Small intestine (tissue), 7 donors: ENCODE measurements around the gene RAB8A. TPM values are rescaled to one million over a fixed set of nuclear protein-coding genes. Genes with fewer than 3 reads are reported as not detected.

Source experiments
- DNase-seq, 2 donors: peaks; one replicate each; pipeline versions ENCODE4 v3.0.0 to v3.0.0-alpha.2; 2013
- FAIRE-seq: peaks from 2 replicates; lab custom pipeline; 2012; peaks lifted over from hg19 to GRCh38; lab: Jason Lieb, UNC
- H3K27ac ChIP-seq, 3 donors: one replicate each; pipeline ENCODE4 v1.5.1; 2013; ENCODE audit warnings: low read length in 2 of 3, mild to moderate bottlenecking in 2 of 3, control low read depth in 1 of 3, inconsistent platforms in 1 of 3, low read depth in 1 of 3, moderate library complexity in 1 of 3
- H3K27me3 ChIP-seq, 3 donors: one replicate each; pipeline ENCODE4 v1.6.1; 2013; ENCODE audit warnings: low read length in 3 of 3, inconsistent platforms in 1 of 3; ENCODE audit not compliant: control insufficient read depth in 3 of 3, insufficient read depth in 3 of 3
- H3K36me3 ChIP-seq, 3 donors: one replicate each; pipeline ENCODE4 v1.6.1; 2013; ENCODE audit warnings: low read length in 3 of 3, inconsistent platforms in 1 of 3, low read depth in 1 of 3, mild to moderate bottlenecking in 1 of 3, moderate library complexity in 1 of 3; ENCODE audit not compliant: control insufficient read depth in 3 of 3, insufficient read depth in 2 of 3
- H3K4me1 ChIP-seq, 3 donors: one replicate each; pipeline ENCODE4 v1.6.1; 2013; ENCODE audit warnings: low read length in 2 of 3, inconsistent platforms in 1 of 3, low read depth in 1 of 3, mild to moderate bottlenecking in 1 of 3, moderate library complexity in 1 of 3; ENCODE audit not compliant: control insufficient read depth in 3 of 3, insufficient read depth in 2 of 3
- H3K4me3 ChIP-seq, 3 donors: one replicate each; pipeline ENCODE4 v1.5.1; 2013; ENCODE audit warnings: low read length in 3 of 3, control low read depth in 1 of 3, inconsistent platforms in 1 of 3, low read depth in 1 of 3, mild to moderate bottlenecking in 1 of 3, moderate library complexity in 1 of 3
- H3K9me3 ChIP-seq, 2 donors: one replicate each; pipeline ENCODE4 v1.6.1; 2013; ENCODE audit warnings: low read depth in 1 of 2, low read length in 1 of 2; ENCODE audit not compliant: control insufficient read depth in 2 of 2, insufficient read depth in 1 of 2
- whole genome bisulfite sequencing, 3 donors: extraction: QIAGEN DNeasy Blood & Tissue Kit; methylation state at CpG; one replicate each; pipeline ENCODE4 v1.1.7; 2013; 5-methylcytosine and 5-hydroxymethylcytosine counted together
- polyA plus RNA-seq, 4 donors: library from polyadenylated mRNA; stranded (reverse) in 3 of 4; unstranded in 1 of 4; fragments of 200-250 nt in 3 of 4; fragments of 120-200 nt in 1 of 4; gene quantifications; one replicate each; pipeline versions ENCODE4 v1.2.1 to v1.2.3, GENCODE V29; 2013
- donor health status: healthy with polysubstance abuse.
- donor health status: control.
- donor health status: control.
- donor health status: Bipolar disorder and iron deficiency.
- donor health status: healthy.

The RAB8A gene
- polyA plus RNA-seq, 4 donors: 58.0 to 107 (median 80.8) TPM

DNA sequence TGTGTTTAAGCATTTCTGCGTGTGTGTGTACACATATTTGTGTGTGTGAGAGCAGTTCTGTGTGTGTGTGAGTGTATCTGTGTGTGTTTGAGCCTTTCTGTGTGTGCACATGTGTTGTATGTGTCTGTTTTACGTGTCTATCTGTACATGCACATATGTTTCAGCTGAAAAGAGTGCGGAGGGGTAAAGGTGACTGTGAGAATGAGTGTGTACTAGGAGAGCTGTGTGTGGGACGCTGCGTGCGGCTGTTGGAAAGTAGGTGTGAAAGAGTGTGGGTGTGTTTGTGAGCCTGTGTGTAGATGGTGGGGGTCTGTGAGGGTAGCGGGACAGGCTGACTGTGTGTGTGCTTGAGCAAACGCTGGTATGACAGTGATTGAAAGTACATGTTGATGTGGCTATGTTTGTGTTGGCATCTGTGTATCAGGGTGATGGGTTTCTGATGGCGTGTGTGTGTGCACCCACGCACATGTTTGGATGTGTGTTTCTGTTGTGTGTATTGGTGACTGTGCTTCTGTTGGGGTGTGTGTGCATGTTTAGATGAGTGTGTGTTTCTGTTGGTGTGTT lies 42.9 kb upstream of the RAB8A start:
- Histone ChIP-seq H3K9me3 (no peaks in the 10 kb centered on the region), H3K4me1 (peaks cover 6 to 24% (median 8%) of the 10 kb centered on the region in 3 donors), H3K27ac (peak overlapping the region in 2 of 3 donors; percentile 6 to 95)

DNA sequence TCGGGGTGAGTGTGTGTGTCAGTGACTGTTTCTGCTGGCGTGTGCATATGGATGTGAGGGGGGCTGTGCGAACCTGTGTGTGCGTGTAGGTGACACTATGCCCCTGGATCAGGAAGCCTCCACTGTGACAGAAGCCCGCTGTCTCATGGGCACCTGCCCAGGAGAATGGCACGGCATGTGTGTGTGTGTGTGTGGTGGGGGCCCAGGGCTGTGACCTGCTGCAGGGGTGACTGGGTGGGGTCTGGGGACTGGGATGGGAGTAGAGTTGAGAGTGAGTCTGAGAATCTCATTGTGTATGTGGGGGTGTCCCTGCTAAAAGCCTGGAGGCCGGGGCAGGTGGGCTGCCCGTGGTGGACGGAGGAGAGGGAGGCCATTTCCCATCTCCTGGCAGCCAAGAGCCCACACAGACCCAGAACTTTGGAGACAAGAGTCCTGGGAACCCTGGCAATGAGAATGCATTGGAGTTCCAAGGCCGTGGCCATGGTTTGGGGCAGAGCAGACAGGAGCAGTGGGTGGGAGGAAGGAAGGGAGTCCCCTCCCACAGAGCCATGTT lies 41.8 kb upstream of the RAB8A start:
- FAIRE-seq: no peak
- H3K27me3 ChIP-seq: no peaks in the 10 kb centered on the region
- no peaks in the 10 kb centered on the region for H3K9me3 ChIP-seq
- H3K27ac ChIP-seq: peak overlapping the region; percentile 91 to 97 (median 95)
- WGBS, 3 donors: 73 to 78% (median 75%) methylated on average over 10 of the region's 10 CpGs
- peaks cover 0 to 3% (median 0%) of the 10 kb centered on the region in 3 donors for H3K36me3 ChIP-seq
- H3K4me3 ChIP-seq: no peak overlapping the region
- no peak for DNase-seq
- H3K4me1 ChIP-seq: peaks cover 6 to 24% (median 8%) of the 10 kb centered on the region in 3 donors

More for the DNA sequence above, 42.9 kb upstream of the RAB8A start:
- H3K36me3 ChIP-seq: peaks cover 0 to 3% (median 0%) of the 10 kb centered on the region in 3 donors
- DNase-seq: no peak
- no peaks in the 10 kb centered on the region for H3K27me3 ChIP-seq
- 81 to 89% (median 85%) methylated on average over 10 of the region's 10 CpGs for WGBS, 3 donors
- no peak for FAIRE-seq
- H3K4me3 ChIP-seq: no peak overlapping the region

DNA sequence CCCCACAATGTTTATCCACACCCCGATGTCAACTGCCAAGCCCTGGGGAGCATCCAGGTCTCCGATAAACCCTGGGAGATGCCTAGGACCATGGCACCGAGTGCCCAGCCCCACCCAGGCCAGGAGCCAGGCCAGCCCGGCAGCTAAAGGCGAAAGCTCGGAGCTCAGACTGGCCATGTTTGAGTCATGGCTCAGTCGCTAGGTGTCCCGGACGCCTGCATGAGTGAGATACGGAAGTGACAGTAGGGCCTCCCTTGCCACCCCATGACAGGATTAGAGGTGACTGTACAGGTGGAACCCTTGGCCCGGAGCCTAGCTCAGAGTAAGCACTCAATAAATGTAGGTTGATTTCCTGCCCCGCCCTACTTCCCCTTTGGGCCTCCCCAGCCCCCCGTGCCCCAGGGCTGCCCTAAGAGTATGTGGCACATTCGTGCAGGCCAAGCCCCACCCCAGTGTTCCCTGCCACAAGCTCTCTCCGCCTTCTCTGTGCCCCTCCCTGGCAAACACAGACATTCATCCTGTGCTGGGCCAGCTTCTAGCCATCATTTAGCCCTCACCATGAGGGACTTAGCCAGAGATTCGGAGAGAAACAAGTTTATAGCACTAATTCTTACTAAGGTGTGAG lies 41.2 kb upstream of the RAB8A start:
- WGBS, 3 donors: 7 to 30% (median 22%) methylated on average over 15 to 16 of the region's 16 CpGs
- Histone ChIP-seq H3K4me1 (peaks cover 6 to 24% (median 8%) of the 10 kb centered on the region in 3 donors), H3K27ac (peak overlapping the region; percentile 91 to 97 (median 95)), H3K36me3 (peaks cover 0 to 3% (median 0%) of the 10 kb centered on the region in 3 donors), H3K4me3 (no peak overlapping the region), H3K27me3 (no peaks in the 10 kb centered on the region), H3K9me3 (no peaks in the 10 kb centered on the region)
- no peak for FAIRE-seq
- DNase-seq: peak; percentile 94 to 99

DNA sequence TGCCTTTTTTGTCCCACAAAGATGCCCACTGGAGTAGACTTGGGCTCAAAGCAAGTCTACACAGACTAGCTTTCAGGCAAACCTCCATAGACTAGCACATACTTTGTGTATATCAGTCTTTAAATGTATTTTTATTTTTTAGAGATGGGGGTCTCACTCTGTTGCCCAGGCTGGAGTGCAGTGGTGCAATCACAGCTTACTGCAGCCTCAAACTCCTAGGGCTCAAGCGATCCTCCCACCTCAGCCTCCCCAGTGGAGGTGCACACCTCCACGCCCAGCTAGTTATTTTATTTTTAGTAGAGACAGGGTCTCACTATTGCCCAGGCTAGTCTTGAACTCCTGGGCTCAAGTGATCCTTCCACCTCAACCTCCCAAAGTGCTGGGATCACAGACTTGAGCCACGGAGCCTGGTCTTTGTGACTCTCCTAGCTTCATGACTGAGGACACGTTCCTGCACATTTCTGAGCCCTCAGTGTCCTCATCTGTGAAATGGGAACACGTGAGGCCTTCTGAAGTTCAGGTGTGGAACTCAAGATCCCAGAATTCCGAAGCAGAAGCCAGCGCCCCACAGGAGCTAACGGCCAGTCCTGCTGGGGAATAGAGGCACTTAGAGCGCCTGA lies 40.5 kb upstream of the RAB8A start:
- H3K27ac ChIP-seq: peak overlapping the region; percentile 89 to 97 (median 91)

DNA sequence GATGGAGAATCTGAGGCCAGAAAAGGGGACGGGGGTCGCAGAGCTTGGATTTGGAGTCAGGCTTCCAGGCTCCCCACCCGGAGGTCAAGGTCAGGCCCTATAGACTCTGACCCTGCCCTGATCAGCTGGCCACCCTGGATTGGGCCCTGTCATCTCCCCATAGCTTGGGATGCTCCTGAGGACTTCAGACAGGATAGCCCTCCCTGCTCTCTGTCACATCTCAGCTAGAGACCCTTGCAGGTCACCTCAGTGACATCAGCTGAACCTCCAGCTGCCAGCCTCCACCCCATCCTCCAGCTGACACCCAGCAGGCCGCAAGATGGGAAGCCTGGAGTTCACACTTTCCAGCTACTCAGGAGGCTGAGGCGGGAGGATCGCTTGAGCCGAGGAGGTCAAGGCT lies 38.2 kb upstream of the RAB8A start:
- Histone ChIP-seq H3K4me1 (peaks cover 6 to 35% (median 13%) of the 10 kb centered on the region in 3 donors), H3K27me3 (no peaks in the 10 kb centered on the region), H3K36me3 (peaks cover 0 to 3% (median 0%) of the 10 kb centered on the region in 3 donors), H3K9me3 (no peaks in the 10 kb centered on the region), H3K27ac (peak overlapping the region in 1 of 3 donors; percentile 19), H3K4me3 (no peak overlapping the region)
- FAIRE-seq (no peak), DNase-seq (no peak)
- WGBS, 3 donors: 72 to 90% (median 83%) methylated on average over 7 of the region's 7 CpGs

More for the DNA sequence above, 40.5 kb upstream of the RAB8A start:
- DNase-seq (no peak), FAIRE-seq (no peak)
- WGBS, 3 donors: 81 to 89% (median 85%) methylated on average over 9 of the region's 9 CpGs
- Histone ChIP-seq H3K4me1 (peaks cover 6 to 28% (median 8%) of the 10 kb centered on the region in 3 donors), H3K4me3 (no peak overlapping the region), H3K9me3 (no peaks in the 10 kb centered on the region), H3K27me3 (no peaks in the 10 kb centered on the region), H3K36me3 (peaks cover 0 to 3% (median 0%) of the 10 kb centered on the region in 3 donors)

DNA sequence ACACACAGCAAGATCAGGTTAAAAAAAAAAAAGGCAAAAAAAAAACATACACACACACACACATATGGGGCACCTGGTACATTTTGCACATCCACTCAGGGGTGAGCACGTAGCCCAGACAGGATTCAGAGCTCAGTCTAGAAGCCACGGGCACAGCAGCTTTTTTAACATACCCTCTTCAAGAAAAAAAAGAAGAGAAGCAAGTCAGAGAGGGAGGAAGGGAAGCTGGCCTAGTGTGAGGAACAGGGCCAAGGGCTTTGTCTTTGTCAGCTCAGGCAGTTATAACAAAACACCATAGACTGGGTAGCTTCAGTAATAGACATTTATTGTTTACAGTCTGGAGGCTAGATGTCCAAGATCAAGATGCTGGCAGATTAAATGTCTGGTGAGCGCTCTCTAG lies 37.7 kb upstream of the RAB8A start:
- Histone ChIP-seq H3K27me3 (no peaks in the 10 kb centered on the region), H3K4me3 (no peak overlapping the region), H3K9me3 (no peaks in the 10 kb centered on the region), H3K4me1 (peaks cover 6 to 37% (median 13%) of the 10 kb centered on the region in 3 donors), H3K27ac (peak overlapping the region in 1 of 3 donors; percentile 51), H3K36me3 (peaks cover 0 to 3% (median 0%) of the 10 kb centered on the region in 3 donors)
- FAIRE-seq (no peak), DNase-seq (no peak)
- 50 to 85% (median 69%) methylated on average over 3 of the region's 3 CpGs for WGBS, 3 donors

DNA sequence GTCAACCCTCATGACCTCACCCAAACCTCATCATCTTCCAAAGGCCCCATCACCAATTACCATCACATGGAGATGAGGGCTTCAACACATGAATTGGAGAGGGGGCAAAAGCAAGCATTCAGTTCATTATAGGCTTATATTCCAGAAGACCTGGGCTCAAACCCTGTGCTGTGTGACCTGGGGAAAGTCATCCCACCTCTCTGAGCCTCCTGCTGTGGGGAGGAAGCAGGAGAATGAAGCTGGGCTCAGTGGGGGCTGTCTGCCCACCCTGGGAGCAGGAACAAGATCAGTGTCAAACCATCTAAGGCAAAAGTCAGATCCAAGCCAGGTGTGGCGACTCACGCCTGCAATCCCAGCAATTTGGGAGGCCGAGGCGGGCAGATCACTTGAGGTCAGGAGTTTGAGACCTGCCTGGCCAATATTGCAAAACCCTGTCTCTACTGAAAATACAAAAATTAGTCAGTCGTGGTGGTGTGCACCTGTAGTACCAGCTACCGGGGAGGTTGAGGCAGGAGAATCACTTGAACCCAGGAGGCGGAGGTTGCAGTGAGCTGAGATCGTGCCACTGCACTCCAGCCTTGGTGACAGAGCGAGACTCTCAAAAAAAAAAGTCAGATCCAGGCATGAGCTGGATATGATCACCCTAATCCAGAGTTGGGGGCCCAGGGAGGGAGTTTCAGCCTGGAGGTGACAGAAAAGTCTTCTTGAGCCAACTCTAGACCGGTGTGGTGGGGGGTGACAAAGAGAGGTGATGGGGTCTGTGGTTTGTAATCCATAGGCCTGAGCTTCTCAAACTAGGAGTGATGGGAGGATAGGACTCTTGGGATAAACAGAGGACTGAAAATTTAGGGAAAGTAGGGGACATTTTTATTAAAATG lies 37.0 kb upstream of the RAB8A start:
- H3K4me3 ChIP-seq: no peak overlapping the region
- H3K9me3 ChIP-seq: no peaks in the 10 kb centered on the region
- DNase-seq: no peak
- no peak for FAIRE-seq
- no peaks in the 10 kb centered on the region for H3K27me3 ChIP-seq
- 87 to 90% (median 90%) methylated on average over 10 of the region's 10 CpGs for WGBS, 3 donors
- H3K27ac ChIP-seq: peak overlapping the region in 1 of 3 donors; percentile 99
- H3K4me1 ChIP-seq: peaks cover 6 to 38% (median 12%) of the 10 kb centered on the region in 3 donors
- peaks cover 0 to 3% (median 0%) of the 10 kb centered on the region in 3 donors for H3K36me3 ChIP-seq
